Fibroblast of lung (primary cell): Measurements from ENCODE around the gene THOP1.

Experiments
- EZH2 ChIP-seq: IDR thresholded peaks from 2 replicates; pipeline ENCODE4 v1.5.1; 2012; ENCODE audit warnings: low read length, control low read depth, mild to moderate bottlenecking; ENCODE audit errors: missing control alignments
- TF ChIP-seq, protein P1 (sequence below), 2 donors: IDR thresholded peaks in 1 of 2; conservative IDR thresholded peaks in 1 of 2; 1 replicate in 1 of 2; 2 replicates in 1 of 2; pipeline ENCODE4 v1.5.1; 2011 to 2012; ENCODE audit warnings: low read length in 2 of 2, control low read depth in 1 of 2, inconsistent platforms in 1 of 2, low read depth in 1 of 2, mild to moderate bottlenecking in 1 of 2

DNA sequence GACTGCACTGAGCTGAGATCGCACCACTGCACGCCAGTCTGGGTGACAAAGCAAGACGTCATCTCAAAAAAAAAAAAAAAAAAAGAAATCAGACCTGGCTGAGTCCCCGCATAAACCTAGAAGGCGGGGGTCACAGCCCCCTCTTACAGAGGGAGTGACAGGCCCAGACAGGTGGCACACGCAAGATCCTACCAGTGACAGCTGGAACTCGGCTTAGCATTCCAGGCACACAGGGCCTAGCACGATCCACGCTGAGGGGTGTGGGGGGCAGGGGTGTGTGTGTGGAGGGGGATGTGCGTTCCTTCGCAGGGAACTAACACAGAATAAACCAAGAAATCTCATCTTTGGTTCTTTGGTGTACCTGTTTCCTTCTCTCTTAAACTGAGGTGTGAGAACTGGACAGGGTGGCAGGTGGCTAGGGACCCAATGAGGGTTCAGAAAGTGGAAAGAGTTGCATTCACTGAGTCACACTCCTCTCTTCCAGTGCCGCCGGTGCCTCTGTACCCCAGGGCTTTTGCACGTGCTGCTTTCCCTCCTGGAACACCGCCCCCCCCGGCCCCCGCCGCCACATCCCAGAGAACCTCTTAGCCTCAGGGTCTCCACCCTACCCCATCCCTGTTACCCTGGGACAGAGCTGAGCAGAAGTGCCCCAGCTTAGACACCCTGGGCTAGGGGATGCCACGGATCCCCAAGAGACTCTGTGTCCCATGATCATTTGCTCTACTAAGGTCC lies 7.2 kb upstream of the THOP1 start:
- TF ChIP-seq, protein P1, sequence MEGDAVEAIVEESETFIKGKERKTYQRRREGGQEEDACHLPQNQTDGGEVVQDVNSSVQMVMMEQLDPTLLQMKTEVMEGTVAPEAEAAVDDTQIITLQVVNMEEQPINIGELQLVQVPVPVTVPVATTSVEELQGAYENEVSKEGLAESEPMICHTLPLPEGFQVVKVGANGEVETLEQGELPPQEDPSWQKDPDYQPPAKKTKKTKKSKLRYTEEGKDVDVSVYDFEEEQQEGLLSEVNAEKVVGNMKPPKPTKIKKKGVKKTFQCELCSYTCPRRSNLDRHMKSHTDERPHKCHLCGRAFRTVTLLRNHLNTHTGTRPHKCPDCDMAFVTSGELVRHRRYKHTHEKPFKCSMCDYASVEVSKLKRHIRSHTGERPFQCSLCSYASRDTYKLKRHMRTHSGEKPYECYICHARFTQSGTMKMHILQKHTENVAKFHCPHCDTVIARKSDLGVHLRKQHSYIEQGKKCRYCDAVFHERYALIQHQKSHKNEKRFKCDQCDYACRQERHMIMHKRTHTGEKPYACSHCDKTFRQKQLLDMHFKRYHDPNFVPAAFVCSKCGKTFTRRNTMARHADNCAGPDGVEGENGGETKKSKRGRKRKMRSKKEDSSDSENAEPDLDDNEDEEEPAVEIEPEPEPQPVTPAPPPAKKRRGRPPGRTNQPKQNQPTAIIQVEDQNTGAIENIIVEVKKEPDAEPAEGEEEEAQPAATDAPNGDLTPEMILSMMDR (conservative IDR thresholded peaks at IDR 0.05 in 1 of 2, IDR thresholded peaks at IDR 0.05 in 1 of 2; ENCODE audit: low read depth in 1 of 2, low read length in 2 of 2), result no peak
- TF ChIP-seq EZH2, result no peak
